ENCODE data around the gene SLX4IP. TPM values are rescaled to one million over a fixed set of nuclear protein-coding genes. Genes with fewer than 3 reads are reported as not detected.
A peak's percentile ranks its signal among the peaks of the same experiment; 100 is the strongest.

SLX4IP gene
- total RNA-seq, 1 donor from 2014 or later = 5.3 TPM

- peak overlapping the region; percentile 63 for H3K27ac Mint-ChIP-seq (ENCODE audit: unreplicated experiment)
- peaks cover 75% of the 10 kb centered on the region for H3K4me1 Mint-ChIP-seq (ENCODE audit: low read depth, unreplicated experiment)
- H3K4me1 ChIP-seq (ENCODE audit: insufficient read depth, low read length) = peaks cover 34% of the 10 kb centered on the region
- H3K79me2 ChIP-seq (ENCODE audit: insufficient read depth, low read length) = peaks cover 93% of the 10 kb centered on the region
- no peaks in the 10 kb centered on the region for H3K27me3 Mint-ChIP-seq (ENCODE audit: low read depth, unreplicated experiment)
- TF ChIP-seq CTCF (IDR thresholded peaks at IDR 0.05; ENCODE audit: insufficient read depth, low read depth, low read length) (no peak), EZH2 (IDR thresholded peaks at IDR 0.05; ENCODE audit: insufficient read depth, low read length) (no peak)
- no peaks in the 10 kb centered on the region for H3K9me3 ChIP-seq (ENCODE audit: insufficient read depth, low read depth, low read length)
- FAIRE-seq (no peak), DNase-seq (ENCODE audit: low read depth) (no peak)
- no peaks in the 10 kb centered on the region for H3K9me3 Mint-ChIP-seq (ENCODE audit: unreplicated experiment)
- H3K27me3 ChIP-seq (ENCODE audit: insufficient read depth, low read length) = no peaks in the 10 kb centered on the region
- no peak overlapping the region for H3K4me3 ChIP-seq (ENCODE audit: insufficient read depth, low read depth, low read length)
- no peak overlapping the region for H3K4me3 Mint-ChIP-seq (ENCODE audit: unreplicated experiment)
- H3K36me3 ChIP-seq (ENCODE audit: insufficient read depth, low read length) = peaks cover 41% of the 10 kb centered on the region
- H3K4me2 ChIP-seq (ENCODE audit: low read length) = no peak overlapping the region
- H3K36me3 Mint-ChIP-seq (ENCODE audit: low read depth, unreplicated experiment) = peaks cover 41% of the 10 kb centered on the region
- H2AFZ ChIP-seq (ENCODE audit: low read depth, low read length) = no peak overlapping the region
- H4K20me1 ChIP-seq (ENCODE audit: insufficient read depth, low read length) = peaks cover 65% of the 10 kb centered on the region
- no peak overlapping the region for H3K9ac ChIP-seq (ENCODE audit: low read length)
- H3K27ac ChIP-seq (ENCODE audit: low read depth, low read length) = no peak overlapping the region
Observed at GRCh38 chr20:10662151-10662550, 227.0 kb downstream of the SLX4IP start.

- Histone ChIP-seq H3K36me3 (ENCODE audit: insufficient read depth, low read length) (peaks cover 34% of the 10 kb centered on the region), H3K27ac (ENCODE audit: low read depth, low read length) (no peak overlapping the region)
- peak overlapping the region; percentile 41 for H3K4me3 Mint-ChIP-seq (ENCODE audit: unreplicated experiment)
Observed at GRCh38 chr20:10662661-10663458, 227.8 kb downstream of the SLX4IP start.

More at GRCh38 chr20:10662661-10663458, 227.8 kb downstream of the SLX4IP start:
- Histone ChIP-seq H3K4me1 (ENCODE audit: insufficient read depth, low read length) (peaks cover 41% of the 10 kb centered on the region), H3K4me2 (ENCODE audit: low read length) (no peak overlapping the region), H3K9ac (ENCODE audit: low read length) (no peak overlapping the region), H4K20me1 (ENCODE audit: insufficient read depth, low read length) (peaks cover 61% of the 10 kb centered on the region), H3K9me3 (ENCODE audit: insufficient read depth, low read depth, low read length) (no peaks in the 10 kb centered on the region), H3K79me2 (ENCODE audit: insufficient read depth, low read length) (peaks cover 94% of the 10 kb centered on the region), H2AFZ (ENCODE audit: low read depth, low read length) (no peak overlapping the region), H3K27me3 (ENCODE audit: insufficient read depth, low read length) (no peaks in the 10 kb centered on the region), H3K4me3 (ENCODE audit: insufficient read depth, low read depth, low read length) (no peak overlapping the region)
- peak overlapping the region; percentile 7 for H3K27ac Mint-ChIP-seq (ENCODE audit: unreplicated experiment)
- no peaks in the 10 kb centered on the region for H3K27me3 Mint-ChIP-seq (ENCODE audit: low read depth, unreplicated experiment)
- TF ChIP-seq EZH2 (IDR thresholded peaks at IDR 0.05; ENCODE audit: insufficient read depth, low read length) (no peak), CTCF (IDR thresholded peaks at IDR 0.05; ENCODE audit: insufficient read depth, low read depth, low read length) (no peak)
- H3K9me3 Mint-ChIP-seq (ENCODE audit: unreplicated experiment) = no peaks in the 10 kb centered on the region
- peaks cover 75% of the 10 kb centered on the region for H3K4me1 Mint-ChIP-seq (ENCODE audit: low read depth, unreplicated experiment)
- FAIRE-seq (no peak), DNase-seq (ENCODE audit: low read depth) (no peak)
- H3K36me3 Mint-ChIP-seq (ENCODE audit: low read depth, unreplicated experiment) = peaks cover 42% of the 10 kb centered on the region

Measured in astrocyte (in vitro differentiated cells and primary cell).